NCI-H146 treated with DMSO at 0.1 percent for 48 hours (cell line): ENCODE data around the gene POU2F1.

Experiments used
- DNase-seq: peaks from one replicate; lab custom pipeline; 2025; ENCODE audit not compliant: unreplicated experiment; lab: John Stamatoyannopoulos, UW

The POU2F1 gene

DNA sequence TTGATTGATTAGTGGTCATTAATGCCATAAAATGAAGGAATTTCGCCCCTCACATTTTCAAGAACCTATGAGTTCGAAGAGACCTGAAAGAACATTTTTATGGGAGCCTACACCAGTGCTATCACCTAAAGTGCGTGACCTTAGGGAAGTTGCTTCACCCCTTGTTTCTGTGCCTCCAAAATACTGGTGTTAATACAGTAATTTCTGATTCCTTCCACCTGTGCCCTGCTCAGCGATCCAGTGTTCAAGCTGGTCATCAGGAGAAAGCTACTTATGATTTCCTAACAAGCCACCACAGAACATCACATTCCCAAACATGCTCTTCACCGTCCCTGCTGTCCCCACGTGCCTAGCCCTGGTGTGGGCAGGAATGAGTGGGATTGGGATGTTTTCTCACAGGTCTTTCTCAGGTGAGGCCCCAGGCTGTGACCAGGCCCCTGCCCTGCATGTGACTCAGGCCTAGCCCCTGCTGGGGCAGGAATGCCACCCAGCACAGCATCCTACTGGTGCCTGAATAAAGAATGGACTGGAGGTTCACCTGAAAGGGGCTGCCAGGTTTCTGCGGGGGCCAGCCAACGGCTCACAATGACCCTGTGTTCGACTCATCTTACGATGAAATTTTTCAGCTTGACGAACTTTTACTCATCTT, 237.4 kb downstream of the POU2F1 start:
- no peak for DNase-seq

DNA sequence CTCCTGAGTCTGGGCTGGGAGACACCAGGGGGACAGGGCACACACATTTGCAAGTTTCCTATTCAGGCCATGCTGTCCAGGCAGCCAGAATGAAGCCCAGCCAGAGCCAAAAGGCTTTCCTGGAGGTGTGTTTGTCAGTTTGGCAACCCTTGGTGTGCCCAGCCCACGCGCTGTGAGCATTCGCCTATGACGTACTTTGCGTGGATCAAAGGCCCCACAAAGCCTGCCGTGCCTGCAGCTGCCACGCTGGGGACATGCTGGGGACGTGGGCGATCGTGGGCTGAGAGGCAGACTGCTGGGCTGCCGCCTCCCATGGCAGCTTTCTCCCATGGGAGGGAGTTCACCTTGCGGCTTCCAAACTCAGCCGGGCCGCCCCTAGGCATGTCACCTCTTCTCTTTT, 240.2 kb downstream of the POU2F1 start:
- DNase-seq: no peak

DNA sequence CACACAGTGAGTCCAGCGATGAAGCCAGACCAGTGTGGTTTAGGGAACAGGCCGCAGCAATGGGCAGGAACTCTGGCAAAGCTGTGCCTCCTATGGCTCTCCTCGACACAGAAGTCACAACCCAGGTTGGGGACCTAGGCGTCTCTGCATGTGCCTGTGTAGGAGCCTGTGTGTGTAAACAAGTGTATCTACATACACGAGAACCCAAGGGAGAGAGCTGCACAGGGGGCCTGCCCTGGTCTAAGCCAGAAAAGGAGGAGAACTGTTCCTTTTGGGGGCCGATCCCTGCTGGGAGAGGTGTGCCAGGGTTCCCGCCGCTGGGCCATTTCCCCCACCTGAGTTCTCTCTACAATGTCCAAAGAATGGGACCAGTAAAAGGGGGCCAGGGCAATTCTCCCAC, 241.7 kb downstream of the POU2F1 start:
- no peak for DNase-seq

DNA sequence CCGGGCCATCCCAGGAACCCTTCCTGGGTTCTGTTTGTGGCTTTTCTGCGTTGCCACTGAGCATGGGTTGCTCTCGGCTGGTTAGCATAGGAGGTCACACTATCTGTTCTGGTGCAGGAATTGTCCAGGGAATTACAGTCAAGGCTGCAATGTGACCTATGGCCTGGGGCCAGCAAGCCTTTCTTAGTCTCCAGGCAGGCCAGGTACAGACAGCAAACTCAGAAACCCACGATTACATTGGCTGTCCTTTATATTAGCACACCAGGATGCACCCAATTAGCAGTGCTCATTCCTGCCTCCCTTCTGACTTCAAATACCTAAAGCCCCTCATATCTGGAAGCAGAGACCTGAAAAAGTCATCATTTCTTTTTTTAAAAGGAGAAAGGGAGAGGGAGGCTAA, 242.4 kb downstream of the POU2F1 start:
- no peak for DNase-seq

DNA sequence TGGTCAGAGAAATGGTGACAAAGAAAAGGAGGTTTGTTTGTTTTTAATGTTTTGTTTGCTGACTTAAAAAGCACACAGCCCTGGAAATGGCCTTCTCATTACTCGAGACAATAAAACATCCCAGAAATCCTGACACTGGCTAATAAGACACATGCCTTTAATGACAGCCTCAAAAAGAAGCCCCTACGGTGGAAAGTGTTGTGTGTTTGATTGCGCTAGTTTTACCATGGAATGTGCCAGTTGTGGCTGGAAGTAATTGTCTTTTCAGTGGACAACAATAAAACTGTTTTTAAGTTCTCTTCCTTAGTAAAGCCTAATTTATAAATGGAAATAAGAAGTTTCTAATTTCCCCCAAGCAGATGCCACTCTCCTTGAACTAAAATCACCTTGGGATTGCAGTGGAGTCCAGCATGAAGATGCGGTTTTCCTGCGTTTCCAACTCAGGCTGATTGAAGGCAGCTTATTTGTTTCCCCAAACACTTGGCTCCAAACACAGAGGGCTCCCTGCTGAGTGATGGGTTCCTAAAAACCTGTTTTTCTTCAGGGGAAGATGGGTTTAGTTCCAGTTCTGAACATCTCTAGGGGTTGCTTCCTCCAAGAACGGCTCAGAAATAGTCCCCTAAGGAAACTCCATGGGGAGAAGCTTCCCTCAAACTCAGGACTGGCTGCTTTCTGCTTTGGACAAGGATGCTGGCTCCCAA, 243.3 kb downstream of the POU2F1 start:
- DNase-seq: no peak

DNA sequence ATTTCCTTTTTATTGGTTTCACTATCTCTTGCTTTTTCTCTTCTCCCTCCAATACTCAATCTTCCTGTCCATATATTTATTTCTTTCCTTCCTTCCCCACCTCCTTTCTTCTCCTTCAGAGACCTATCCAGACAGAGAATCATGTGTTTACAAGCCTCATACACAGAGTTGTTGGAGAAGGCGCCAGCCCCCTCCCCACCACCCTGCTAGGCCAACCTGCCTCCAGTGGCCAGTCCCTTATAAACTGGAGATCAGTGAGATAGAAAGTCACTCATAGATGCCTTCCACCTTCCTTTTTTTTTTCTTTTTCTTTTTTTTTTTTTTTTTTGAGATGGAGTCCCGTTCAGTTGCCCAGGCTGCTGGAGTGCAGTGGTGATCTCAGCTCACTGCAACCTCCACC, 244.3 kb downstream of the POU2F1 start:
- DNase-seq: no peak

DNA sequence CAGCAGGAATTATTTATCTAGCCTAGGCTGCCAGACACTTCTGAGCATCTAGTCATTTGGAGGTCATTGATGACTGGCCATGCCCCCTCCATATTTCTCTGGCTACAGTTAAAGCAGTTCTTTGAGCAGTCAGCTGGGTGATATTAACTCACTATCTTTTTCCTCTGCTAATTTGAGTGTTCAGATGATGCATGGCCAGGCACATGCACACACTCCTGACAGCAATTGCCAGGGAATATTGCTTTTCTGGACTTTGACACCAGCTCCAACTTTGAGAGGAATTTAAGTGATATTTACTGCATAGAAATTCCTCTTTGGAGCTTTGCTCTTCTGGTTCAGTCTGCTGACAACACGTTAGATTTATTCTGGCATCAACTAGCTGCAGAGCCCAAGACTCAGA, 245.1 kb downstream of the POU2F1 start:
- no peak for DNase-seq

DNA sequence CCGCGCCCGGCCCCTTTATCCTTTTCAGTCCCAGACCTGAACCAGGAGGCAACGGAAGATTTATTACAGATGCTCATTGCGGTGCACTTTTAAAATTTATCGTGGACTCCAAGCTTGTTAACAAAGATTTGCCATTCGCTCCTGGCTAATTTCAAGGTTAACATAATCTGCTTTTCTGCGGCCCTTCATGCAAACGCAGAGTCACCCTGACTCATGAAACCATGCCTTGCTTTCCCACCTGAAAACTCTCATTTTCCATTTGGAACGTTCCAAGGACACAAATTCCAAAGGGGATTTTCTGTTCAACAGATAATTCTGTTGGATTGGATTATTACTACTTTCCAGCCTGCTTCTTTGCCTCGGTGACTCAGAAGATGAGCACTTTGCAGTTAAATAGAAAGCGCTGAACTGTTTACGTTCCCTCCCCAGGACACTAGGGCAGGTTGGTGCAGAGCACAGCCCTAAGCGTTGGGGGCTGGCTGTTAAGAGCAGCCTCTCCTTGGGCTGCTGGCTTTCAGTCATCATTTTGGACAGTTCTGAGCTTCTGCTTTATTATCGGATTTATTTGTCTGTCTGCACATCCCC, 246.5 kb downstream of the POU2F1 start:
- no peak for DNase-seq

DNA sequence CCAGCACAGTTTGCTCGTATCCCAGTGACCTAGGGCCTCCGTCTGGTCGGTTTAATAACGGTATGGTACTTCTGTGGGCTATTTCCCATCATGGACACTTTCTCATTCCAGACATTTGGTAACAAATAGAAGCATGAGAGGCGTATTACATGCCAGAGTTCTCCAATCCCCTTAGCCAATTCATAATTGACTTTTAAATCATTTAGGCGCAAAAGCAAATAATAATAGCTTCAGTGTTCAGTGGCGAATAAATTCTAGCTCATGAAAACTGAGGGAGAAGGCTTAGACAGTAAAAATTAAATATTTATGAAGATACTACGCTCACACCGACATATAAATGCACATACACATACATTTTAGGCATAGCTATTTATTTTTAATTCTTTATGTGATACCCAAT, 247.1 kb downstream of the POU2F1 start:
- DNase-seq: no peak

DNA sequence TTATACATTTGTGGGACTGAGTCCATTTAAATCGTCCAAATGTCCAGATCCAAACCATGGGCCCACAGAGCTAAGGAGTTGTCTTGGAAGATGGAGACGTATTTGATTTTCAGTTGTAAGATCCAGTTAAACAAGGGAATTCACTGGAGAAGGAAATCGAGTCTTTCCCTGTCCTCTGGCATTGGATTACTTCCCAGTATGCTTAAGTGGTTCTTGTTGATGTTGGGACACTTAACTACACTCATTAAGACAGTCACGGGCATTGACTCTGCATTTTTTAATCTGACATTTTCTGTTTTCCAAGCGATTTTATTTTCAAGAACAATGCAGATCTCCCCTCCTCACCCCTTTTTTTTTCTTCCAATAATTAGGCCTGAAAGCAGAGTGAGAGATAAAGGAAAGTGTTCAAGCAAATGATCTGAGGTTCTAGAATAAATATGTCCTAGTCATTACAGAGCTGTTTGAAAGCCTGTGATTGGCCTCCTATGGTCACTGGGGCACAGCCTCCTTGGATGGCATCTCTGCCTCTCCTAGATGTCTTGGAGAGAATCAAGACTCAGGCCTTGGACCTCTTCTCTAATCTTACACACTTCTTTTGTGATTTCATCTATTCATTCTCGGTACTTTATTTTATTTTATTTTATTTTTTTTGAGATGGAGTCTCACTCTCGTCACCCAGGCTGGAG, 248.7 kb downstream of the POU2F1 start:
- no peak for DNase-seq

DNA sequence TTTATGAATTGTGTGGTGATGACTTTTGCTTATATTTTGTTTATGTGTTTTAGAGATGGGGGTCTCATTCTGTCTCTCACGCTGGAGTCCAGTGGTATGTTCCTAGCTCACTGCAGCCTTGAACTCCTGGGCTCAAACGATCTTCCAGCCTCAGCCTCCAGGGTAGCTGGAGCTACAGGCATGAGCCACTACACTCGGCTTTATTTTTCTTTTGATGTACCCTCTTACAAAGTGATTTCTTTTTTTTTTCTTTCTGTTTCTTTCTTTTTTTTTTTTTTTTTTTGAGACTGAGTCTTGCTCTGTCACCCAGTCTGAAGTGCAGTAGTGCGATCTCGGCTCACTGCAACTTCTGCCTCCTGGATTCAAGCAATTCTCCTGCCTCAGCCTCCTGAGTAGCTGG, 250.9 kb downstream of the POU2F1 start:
- DNase-seq: no peak

DNA sequence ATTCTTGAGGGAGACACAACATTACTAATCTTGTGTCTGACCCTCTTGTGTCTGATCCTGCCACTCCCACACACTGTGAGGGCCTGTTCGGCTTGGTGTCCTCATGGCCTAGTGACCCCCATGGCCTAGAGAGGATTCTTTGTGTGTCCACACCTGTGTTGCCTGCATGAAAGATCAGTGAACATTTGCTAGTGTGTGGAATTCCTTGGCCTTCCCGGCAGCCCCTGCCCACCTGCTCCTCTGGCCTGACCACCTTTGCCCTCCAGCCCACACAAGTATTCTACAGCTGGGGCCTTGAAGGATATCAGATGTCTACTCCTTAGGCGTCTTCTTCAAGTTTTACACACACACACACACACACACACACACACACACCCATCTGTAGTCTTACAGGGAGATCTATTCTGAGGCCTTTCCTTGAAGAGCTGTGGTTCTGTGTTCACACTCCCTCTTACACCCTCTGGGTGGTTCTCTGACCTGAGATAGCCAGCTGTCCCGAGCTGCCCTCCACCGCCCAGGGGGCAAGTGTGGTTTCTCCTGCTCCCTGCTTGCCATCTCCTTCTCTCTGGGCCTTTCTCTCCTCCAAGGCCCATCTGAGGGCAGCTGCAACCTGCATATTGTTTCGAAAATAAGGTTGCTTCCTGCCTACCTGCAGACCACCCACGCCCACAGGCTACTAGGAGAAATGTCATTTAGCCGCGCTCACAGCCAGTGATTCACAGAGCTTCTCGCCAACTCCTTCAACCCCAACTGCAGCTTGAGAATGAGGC, 252.3 kb downstream of the POU2F1 start:
- DNase-seq: no peak

DNA sequence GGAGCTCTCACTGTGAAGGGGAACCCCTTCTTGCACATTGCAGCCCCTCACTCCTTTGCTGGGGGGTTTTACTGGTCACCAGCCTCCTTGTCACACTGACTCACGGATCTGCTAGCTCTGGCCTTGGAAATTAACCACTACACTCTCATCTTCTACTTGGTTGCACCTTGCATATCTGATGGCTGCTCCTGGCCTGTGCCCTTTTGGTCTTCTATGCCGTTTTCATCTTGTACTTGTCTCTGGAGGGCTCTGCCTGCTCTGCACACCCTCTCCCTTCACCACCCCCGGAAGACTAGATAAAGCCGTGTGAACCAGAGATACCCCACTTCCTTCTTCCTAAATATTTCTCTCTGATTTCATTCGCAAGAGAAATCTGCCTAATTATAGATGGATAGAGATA, 253.1 kb downstream of the POU2F1 start:
- DNase-seq: no peak

DNA sequence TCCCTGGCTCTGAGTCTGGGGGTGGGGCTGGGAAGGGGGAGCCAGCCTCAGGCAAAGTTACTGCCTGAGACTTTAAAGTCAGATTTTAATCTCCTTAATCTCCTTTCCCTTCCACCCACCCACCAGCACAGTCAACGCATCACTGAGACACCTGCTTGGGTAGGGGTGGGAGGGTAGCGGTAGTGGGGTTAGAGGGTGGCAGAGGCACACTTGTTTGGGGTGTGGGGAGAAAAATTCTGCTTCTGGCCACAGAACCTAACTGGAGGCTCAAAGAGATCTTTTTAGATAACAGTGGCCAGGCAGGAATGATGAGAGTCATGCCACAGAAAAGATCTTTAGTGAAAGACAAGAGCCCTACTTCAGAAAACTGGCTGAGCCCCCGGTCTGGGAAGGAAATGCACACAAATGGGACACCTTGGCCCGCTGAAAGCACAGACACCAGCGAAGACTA, 253.5 kb downstream of the POU2F1 start:
- no peak for DNase-seq

DNA sequence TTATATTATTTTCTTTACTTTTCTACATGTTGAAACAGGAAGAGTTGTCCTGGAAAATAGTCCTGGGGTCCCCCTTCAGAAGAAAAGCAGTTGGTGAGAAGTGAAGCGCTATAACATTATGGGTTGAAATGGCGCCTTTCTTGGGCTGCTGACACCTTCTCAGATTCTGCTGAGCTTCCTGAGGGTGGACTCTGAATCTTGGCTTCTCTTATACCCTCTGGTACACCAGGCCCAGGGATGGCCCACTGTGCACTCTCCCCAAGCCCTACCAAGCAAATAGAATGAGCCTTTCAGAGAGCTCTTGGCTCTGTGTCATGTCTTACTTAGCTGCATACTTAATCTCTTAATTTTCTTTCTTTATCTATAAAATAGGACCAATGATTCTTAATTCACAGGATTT, 255.4 kb downstream of the POU2F1 start:
- DNase-seq: no peak
